HG02840 (cell line): ENCODE measurements around the gene PPP1R13L.
"Not testable (repeated sequence)": the region's sequence is repeated elsewhere in the genome, so short reads cannot be mapped to it uniquely, and the experiment has no call there.

Experiments
- ATAC-seq: cut with Tn5 transposase; IDR thresholded peaks from one replicate; pipeline ENCODE4 v1.9.1; 2021; ENCODE audit warnings: mild to moderate bottlenecking, moderate library complexity, moderate number of reproducible peaks; ENCODE audit not compliant: unreplicated experiment, low FRiP score

The PPP1R13L gene

GRCh38 chr19:45408121-45408520 lies 3.3 kb upstream of the PPP1R13L start:
- no peak for ATAC-seq

- not testable (repeated sequence) for ATAC-seq
Measured at GRCh38 chr19:45407585-45407984, 2.7 kb upstream of the PPP1R13L start.

- no peak for ATAC-seq
Measured at GRCh38 chr19:45407091-45407375, 2.2 kb upstream of the PPP1R13L start.

- ATAC-seq = peak; percentile 74
Measured at GRCh38 chr19:45406226-45407090, 1.6 kb upstream of the PPP1R13L start, which contains the start of gene POLR1G. TSS of gene POLR1G (plus strand) at chr19:45406644. CDS start at chr19:45406697, 53 bp downstream.

GRCh38 chr19:45405435-45406225 lies 761 bp upstream of the PPP1R13L start:
- peak; percentile 47 for ATAC-seq

GRCh38 chr19:45403781-45404556 lies 900 bp downstream of the PPP1R13L start:
- ATAC-seq = no peak

- no peak for ATAC-seq
Measured at GRCh38 chr19:45403272-45403671, 1.6 kb downstream of the PPP1R13L start.

- no peak for ATAC-seq
Measured at GRCh38 chr19:45402298-45403061, 2.4 kb downstream of the PPP1R13L start.

GRCh38 chr19:45401815-45402214 lies 3.1 kb downstream of the PPP1R13L start:
- ATAC-seq = no peak

GRCh38 chr19:45400192-45400591 lies 4.7 kb downstream of the PPP1R13L start:
- no peak for ATAC-seq

GRCh38 chr19:45395821-45396617 lies 8.8 kb downstream of the PPP1R13L start:
- no peak for ATAC-seq

- no peak for ATAC-seq
Measured at GRCh38 chr19:45391871-45392665, 12.8 kb downstream of the PPP1R13L start.

- no peak for ATAC-seq
Measured at GRCh38 chr19:45391346-45391745, 13.5 kb downstream of the PPP1R13L start.

GRCh38 chr19:45385392-45386221 lies 19.3 kb downstream of the PPP1R13L start:
- no peak for ATAC-seq

- no peak for ATAC-seq
Measured at GRCh38 chr19:45382426-45382825, 22.4 kb downstream of the PPP1R13L start.

GRCh38 chr19:45380107-45380506 lies 24.8 kb downstream of the PPP1R13L start:
- ATAC-seq = no peak

- ATAC-seq = no peak
Measured at GRCh38 chr19:45376045-45376724, 28.7 kb downstream of the PPP1R13L start.
